ENCODE results near the gene ADGRG3. TPM values are rescaled to one million over a fixed set of nuclear protein-coding genes. Genes with fewer than 3 reads are reported as not detected.

ADGRG3 gene
- total and polyA plus RNA-seq, 2 of the 13 experiments (the other 11 are each of a cell fraction or from before 2014, with no cell fraction given), result 2.7 to 11.8 TPM

DNA sequence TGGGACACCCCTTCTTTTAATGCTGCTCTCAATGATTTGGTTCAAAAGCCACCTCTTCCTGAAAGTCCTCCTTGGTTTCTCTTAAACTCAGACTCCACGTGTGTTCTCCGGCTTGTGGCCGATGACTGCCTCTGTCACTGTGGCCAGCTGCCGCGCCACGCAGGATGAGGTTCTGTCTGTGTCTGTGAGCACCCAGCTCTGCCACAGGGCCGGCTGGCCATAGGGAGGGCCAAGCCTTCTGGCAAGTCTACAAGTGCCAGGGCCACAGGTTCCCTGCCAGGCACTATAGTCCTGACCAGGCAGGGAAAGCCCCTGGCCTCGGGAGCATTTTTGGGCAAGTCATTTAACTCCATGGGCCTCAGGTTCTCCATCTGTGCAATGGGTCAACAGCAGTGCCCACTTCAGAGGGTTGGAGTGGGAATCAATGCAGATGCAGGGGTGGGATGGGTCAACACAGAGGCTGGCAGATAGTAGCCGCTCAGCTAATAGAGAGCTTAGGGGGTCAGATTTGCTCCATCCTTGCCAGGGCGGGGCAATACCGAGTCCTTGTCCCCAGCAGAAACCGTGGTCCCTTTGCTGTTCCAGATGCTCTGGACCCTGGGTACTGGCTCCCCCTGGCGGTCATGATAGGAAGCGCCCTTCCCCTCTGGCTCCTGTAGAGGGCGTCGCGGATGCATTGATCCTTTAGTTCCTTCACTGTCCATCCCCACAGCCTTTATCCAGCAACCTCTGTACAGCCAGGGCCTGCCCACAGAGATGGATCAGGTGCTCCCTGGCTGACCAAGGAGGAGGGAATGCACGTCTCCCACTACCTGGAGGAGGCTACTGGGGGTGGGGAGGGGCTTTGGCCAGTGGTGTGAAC lies 19.3 kb upstream of the ADGRG3 start (continued):
- TF ChIP-seq IRF2 (CRISPR knock-in tag; IDR thresholded peaks at IDR 0.05) (0 out of 2 replicates have a peak, but pooled peaks have one; percentile 76), ZSCAN21 (CRISPR knock-in tag; IDR thresholded peaks at IDR 0.05; ENCODE audit: borderline replicate concordance) (no peak; the same call in 1 of the 2 replicates), MIXL1 (CRISPR knock-in tag; IDR thresholded peaks at IDR 0.05) (peak; percentile 78), ZNF367 (CRISPR knock-in tag; IDR thresholded peaks at IDR 0.05; ENCODE audit: borderline replicate concordance) (no peak), JUND (CRISPR knock-in tag; IDR thresholded peaks at IDR 0.05) (no peak), ZNF652 (CRISPR knock-in tag; IDR thresholded peaks at IDR 0.05; ENCODE audit: borderline replicate concordance, low read depth) (peak; percentile 56; the same call in 1 of the 2 replicates), ATF7-NPFF (CRISPR knock-in tag; IDR thresholded peaks at IDR 0.05; ENCODE audit: low read depth) (peak; percentile 60; the same call in 1 of the 2 replicates), HOXA3 (CRISPR knock-in tag; IDR thresholded peaks at IDR 0.05) (peak; percentile 80), SRSF1 (optimal IDR thresholded peaks at IDR 0.05; ENCODE audit: low read depth, low read length) (no peak), PLRG1 (conservative IDR thresholded peaks at IDR 0.05) (no peak), ELF3 (CRISPR knock-in tag; IDR thresholded peaks at IDR 0.05) (peak; percentile 87), ZEB1 (IDR thresholded peaks at IDR 0.05; ENCODE audit: insufficient replicate concordance, low read depth) (no peak), ZNF282 (IDR thresholded peaks at IDR 0.05; ENCODE audit: partially characterized antibody) (no peak), PCBP1 (IDR thresholded peaks at IDR 0.05; ENCODE audit: borderline replicate concordance, low read depth, low read length) (no peak), ZNF670 (CRISPR knock-in tag; IDR thresholded peaks at IDR 0.05; ENCODE audit: borderline replicate concordance) (no peak), ZNF343 (CRISPR knock-in tag; IDR thresholded peaks at IDR 0.05) (0 out of 2 replicates have a peak, but pooled peaks have one; percentile 72), ZNF713 (CRISPR knock-in tag; IDR thresholded peaks at IDR 0.05) (no peak)
- TF ChIP-seq, protein P1, sequence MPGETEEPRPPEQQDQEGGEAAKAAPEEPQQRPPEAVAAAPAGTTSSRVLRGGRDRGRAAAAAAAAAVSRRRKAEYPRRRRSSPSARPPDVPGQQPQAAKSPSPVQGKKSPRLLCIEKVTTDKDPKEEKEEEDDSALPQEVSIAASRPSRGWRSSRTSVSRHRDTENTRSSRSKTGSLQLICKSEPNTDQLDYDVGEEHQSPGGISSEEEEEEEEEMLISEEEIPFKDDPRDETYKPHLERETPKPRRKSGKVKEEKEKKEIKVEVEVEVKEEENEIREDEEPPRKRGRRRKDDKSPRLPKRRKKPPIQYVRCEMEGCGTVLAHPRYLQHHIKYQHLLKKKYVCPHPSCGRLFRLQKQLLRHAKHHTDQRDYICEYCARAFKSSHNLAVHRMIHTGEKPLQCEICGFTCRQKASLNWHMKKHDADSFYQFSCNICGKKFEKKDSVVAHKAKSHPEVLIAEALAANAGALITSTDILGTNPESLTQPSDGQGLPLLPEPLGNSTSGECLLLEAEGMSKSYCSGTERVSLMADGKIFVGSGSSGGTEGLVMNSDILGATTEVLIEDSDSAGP (CRISPR knock-in tag; IDR thresholded peaks at IDR 0.05; ENCODE audit: borderline replicate concordance), result peak; percentile 87
- TF ChIP-seq, protein P2, sequence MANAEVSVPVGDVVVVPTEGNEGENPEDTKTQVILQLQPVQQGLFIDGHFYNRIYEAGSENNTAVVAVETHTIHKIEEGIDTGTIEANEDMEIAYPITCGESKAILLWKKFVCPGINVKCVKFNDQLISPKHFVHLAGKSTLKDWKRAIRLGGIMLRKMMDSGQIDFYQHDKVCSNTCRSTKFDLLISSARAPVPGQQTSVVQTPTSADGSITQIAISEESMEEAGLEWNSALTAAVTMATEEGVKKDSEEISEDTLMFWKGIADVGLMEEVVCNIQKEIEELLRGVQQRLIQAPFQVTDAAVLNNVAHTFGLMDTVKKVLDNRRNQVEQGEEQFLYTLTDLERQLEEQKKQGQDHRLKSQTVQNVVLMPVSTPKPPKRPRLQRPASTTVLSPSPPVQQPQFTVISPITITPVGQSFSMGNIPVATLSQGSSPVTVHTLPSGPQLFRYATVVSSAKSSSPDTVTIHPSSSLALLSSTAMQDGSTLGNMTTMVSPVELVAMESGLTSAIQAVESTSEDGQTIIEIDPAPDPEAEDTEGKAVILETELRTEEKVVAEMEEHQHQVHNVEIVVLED (CRISPR knock-in tag; IDR thresholded peaks at IDR 0.05; ENCODE audit: borderline replicate concordance), result no peak
- TF ChIP-seq, protein P3, sequence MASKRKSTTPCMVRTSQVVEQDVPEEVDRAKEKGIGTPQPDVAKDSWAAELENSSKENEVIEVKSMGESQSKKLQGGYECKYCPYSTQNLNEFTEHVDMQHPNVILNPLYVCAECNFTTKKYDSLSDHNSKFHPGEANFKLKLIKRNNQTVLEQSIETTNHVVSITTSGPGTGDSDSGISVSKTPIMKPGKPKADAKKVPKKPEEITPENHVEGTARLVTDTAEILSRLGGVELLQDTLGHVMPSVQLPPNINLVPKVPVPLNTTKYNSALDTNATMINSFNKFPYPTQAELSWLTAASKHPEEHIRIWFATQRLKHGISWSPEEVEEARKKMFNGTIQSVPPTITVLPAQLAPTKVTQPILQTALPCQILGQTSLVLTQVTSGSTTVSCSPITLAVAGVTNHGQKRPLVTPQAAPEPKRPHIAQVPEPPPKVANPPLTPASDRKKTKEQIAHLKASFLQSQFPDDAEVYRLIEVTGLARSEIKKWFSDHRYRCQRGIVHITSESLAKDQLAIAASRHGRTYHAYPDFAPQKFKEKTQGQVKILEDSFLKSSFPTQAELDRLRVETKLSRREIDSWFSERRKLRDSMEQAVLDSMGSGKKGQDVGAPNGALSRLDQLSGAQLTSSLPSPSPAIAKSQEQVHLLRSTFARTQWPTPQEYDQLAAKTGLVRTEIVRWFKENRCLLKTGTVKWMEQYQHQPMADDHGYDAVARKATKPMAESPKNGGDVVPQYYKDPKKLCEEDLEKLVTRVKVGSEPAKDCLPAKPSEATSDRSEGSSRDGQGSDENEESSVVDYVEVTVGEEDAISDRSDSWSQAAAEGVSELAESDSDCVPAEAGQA (IDR thresholded peaks at IDR 0.05; ENCODE audit: low read depth), result no peak
- TF ChIP-seq, protein P3 (CRISPR knock-in tag; IDR thresholded peaks at IDR 0.05; ENCODE audit: borderline replicate concordance), result no peak

All from HepG2 (cell line).